ENCODE results near the gene TULP3.

The TULP3 gene

GRCh38 chr12:2973566-2973965 lies 82.9 kb downstream of the TULP3 start:
- DNase-seq: no peak

- no peak for DNase-seq
Observed at GRCh38 chr12:2974560-2974971, 83.9 kb downstream of the TULP3 start.

- DNase-seq: no peak
Observed at GRCh38 chr12:2976581-2976996, 85.9 kb downstream of the TULP3 start.

- no peak for DNase-seq
Observed at GRCh38 chr12:2977776-2978175, 87.1 kb downstream of the TULP3 start.

- DNase-seq: no peak
Observed at GRCh38 chr12:2979806-2980205, 89.1 kb downstream of the TULP3 start.

- DNase-seq: no peak
Observed at GRCh38 chr12:2980630-2981029, 89.9 kb downstream of the TULP3 start.

GRCh38 chr12:2982361-2982760 lies 91.7 kb downstream of the TULP3 start:
- no peak for DNase-seq

GRCh38 chr12:2984249-2984648 lies 93.6 kb downstream of the TULP3 start:
- DNase-seq: peak; percentile 3

GRCh38 chr12:2984698-2985097 lies 94.0 kb downstream of the TULP3 start:
- no peak for DNase-seq

- DNase-seq: no peak
Observed at GRCh38 chr12:2986876-2987275, 96.2 kb downstream of the TULP3 start.

GRCh38 chr12:2988494-2988893 lies 97.8 kb downstream of the TULP3 start:
- DNase-seq: no peak
